Right ventricle myocardium inferior (tissue), 1 donor: ENCODE data around the gene RPH3AL. TPM values are rescaled to one million over a fixed set of nuclear protein-coding genes. Genes with fewer than 3 reads are reported as not detected.
"Not testable (repeated sequence)": the region's sequence is repeated elsewhere in the genome, so short reads cannot be mapped to it uniquely, and the experiment has no call there.

Experiments used
- ATAC-seq: fragments of 200-7000 bp; cut with Tn5 transposase; one replicate; pipeline ENCODE4 v1.9.1; 2020; ENCODE audit warnings: mild to moderate bottlenecking, moderate library complexity
- DNase-seq: peaks from one replicate; pipeline ENCODE4 v3.0.0; 2021; ENCODE audit errors: missing footprints
- intact Hi-C: fragments of 100-400 bp; cut with DNase I; formaldehyde crosslinking; loops from one replicate; pipeline ENCODE4 v1.11.0; 2022
- total RNA-seq: library from RNA; stranded (reverse); fragmentation: NEBNext Ultra II Directional; extraction: Animal tissue kit (Norgen Biotek cat#: 25700); gene quantifications from one replicate; pipeline ENCODE4 v1.2.1, GENCODE V29; 2021
- donor health status: DM: no; HTN: yes; CAD: no; lungs with severe emphysema.

Gene RPH3AL
- total RNA-seq, 1 donor from 2014 or later, result 3.6 TPM

GRCh38 chr17:381941-382643, 29.5 kb upstream of the RPH3AL start:
- DNase-seq (no peak), ATAC-seq (no peak)
- intact Hi-C loops, result no loop called here

- ATAC-seq (no peak), DNase-seq (no peak)
- intact Hi-C loops, result no loop called here
These were observed 28.9 kb upstream of the RPH3AL start for GRCh38 chr17:381516-381915.

- DNase-seq, result no peak
- ATAC-seq, result no peak
- intact Hi-C loops, result no loop called here
These were observed 27.2 kb upstream of the RPH3AL start for GRCh38 chr17:379531-380465.

- ATAC-seq (no peak), DNase-seq (no peak)
- intact Hi-C loops, result no loop called here
These were observed 25.5 kb upstream of the RPH3AL start for GRCh38 chr17:378068-378467.

GRCh38 chr17:376936-377863, 24.6 kb upstream of the RPH3AL start:
- DNase-seq (peak; percentile 82), ATAC-seq (peak; percentile 87)
- intact Hi-C loops, result no loop called here

GRCh38 chr17:373613-374230, 21.1 kb upstream of the RPH3AL start:
- DNase-seq (no peak), ATAC-seq (no peak)
- intact Hi-C loops, result no loop called here

GRCh38 chr17:372157-373152, 19.8 kb upstream of the RPH3AL start:
- DNase-seq, result no peak
- ATAC-seq, result no peak
- intact Hi-C loops, result no loop called here

- DNase-seq, result no peak
- intact Hi-C loops, result no loop called here
- ATAC-seq, result no peak
These were observed 19.0 kb upstream of the RPH3AL start for GRCh38 chr17:371583-371982.

- ATAC-seq, DNase-seq, intact Hi-C loops: not testable (repeated sequence)
These were observed 15.0 kb upstream of the RPH3AL start for GRCh38 chr17:367656-368055.

- intact Hi-C loops, result not testable (repeated sequence)
These were observed 14.3 kb upstream of the RPH3AL start for GRCh38 chr17:366657-367615.

GRCh38 chr17:364766-365165, 12.2 kb upstream of the RPH3AL start:
- DNase-seq (no peak), ATAC-seq (no peak)
- intact Hi-C loops, result no loop called here

More at GRCh38 chr17:366657-367615, 14.3 kb upstream of the RPH3AL start:
- not testable (repeated sequence) for DNase-seq, ATAC-seq

- ATAC-seq (peak; percentile 84), DNase-seq (no peak)
- intact Hi-C loops, result no loop called here
These were observed 11.7 kb upstream of the RPH3AL start for GRCh38 chr17:364308-364707.

- no peak for DNase-seq
- no peak for ATAC-seq
- intact Hi-C loops, result no loop called here
These were observed 10.1 kb upstream of the RPH3AL start for GRCh38 chr17:362721-363120.

GRCh38 chr17:360092-360750, 7.6 kb upstream of the RPH3AL start:
- intact Hi-C loops, result no loop called here
- DNase-seq (no peak), ATAC-seq (no peak)

GRCh38 chr17:358491-359151, 6.0 kb upstream of the RPH3AL start:
- no peak for DNase-seq
- intact Hi-C loops, result no loop called here

More at GRCh38 chr17:358491-359151, 6.0 kb upstream of the RPH3AL start:
- no peak for ATAC-seq
